Progenitor cell of endocrine pancreas (in vitro differentiated cells): ENCODE data around the gene OSBPL8. TPM values are rescaled to one million over a fixed set of nuclear protein-coding genes. Genes with fewer than 3 reads are reported as not detected.

ENCODE experiments used
- DNase-seq: peaks from one replicate; pipeline ENCODE4 v3.0.0; 2021; ENCODE audit warnings: low spot score; ENCODE audit not compliant: unreplicated experiment
- H3K27ac Mint-ChIP-seq: 2 replicates; pipeline ENCODE4 v1.8.0; 2021; ENCODE audit warnings: mild to moderate bottlenecking, moderate library complexity, mixed read lengths
- H3K27me3 Mint-ChIP-seq: 2 replicates; pipeline ENCODE4 v1.8.0; 2021; ENCODE audit warnings: mixed read lengths
- H3K36me3 Mint-ChIP-seq: 2 replicates; pipeline ENCODE4 v1.8.0; 2022; ENCODE audit warnings: mixed read lengths; ENCODE audit not compliant: insufficient read depth
- H3K4me1 Mint-ChIP-seq: 2 replicates; pipeline ENCODE4 v1.8.0; 2021; ENCODE audit warnings: low read depth, mixed read lengths
- H3K4me3 Mint-ChIP-seq: 2 replicates; pipeline ENCODE4 v1.8.0; 2021; ENCODE audit warnings: low read depth, mild to moderate bottlenecking, moderate library complexity, mixed read lengths
- H3K9me3 Mint-ChIP-seq: 2 replicates; pipeline ENCODE4 v1.8.0; 2021; ENCODE audit warnings: low read depth, mixed read lengths
- CTCF ChIP-seq: fragments of 200-600 bp; sonication (generic); IDR thresholded peaks from one replicate; pipeline ENCODE4 v1.5.0; 2021; ENCODE audit warnings: antibody characterized with exemption, mild to moderate bottlenecking; ENCODE audit not compliant: unreplicated experiment
- total RNA-seq: library from RNA; stranded (reverse); gene quantifications from 2 replicates; pipeline ENCODE4 v1.2.1, GENCODE V29; 2021

Gene OSBPL8
- total RNA-seq, 1 donor from 2014 or later: 65.3 TPM

- no peaks in the 10 kb centered on the region for H3K9me3 Mint-ChIP-seq
- H3K4me3 Mint-ChIP-seq: no peak overlapping the region
- no peak overlapping the region for H3K27ac Mint-ChIP-seq
- no peak for TF ChIP-seq CTCF
- peaks cover 34% of the 10 kb centered on the region for H3K4me1 Mint-ChIP-seq
- no peaks in the 10 kb centered on the region for H3K36me3 Mint-ChIP-seq
- no peak for DNase-seq
- no peaks in the 10 kb centered on the region for H3K27me3 Mint-ChIP-seq
These were observed 14.8 kb downstream of the OSBPL8 start for GRCh38 chr12:76544601-76545261.

GRCh38 chr12:76543813-76544347 lies 15.7 kb downstream of the OSBPL8 start:
- H3K9me3 Mint-ChIP-seq: no peaks in the 10 kb centered on the region
- no peak for TF ChIP-seq CTCF
- peaks cover 28% of the 10 kb centered on the region for H3K4me1 Mint-ChIP-seq
- no peaks in the 10 kb centered on the region for H3K27me3 Mint-ChIP-seq
- H3K4me3 Mint-ChIP-seq: no peak overlapping the region
- H3K36me3 Mint-ChIP-seq: no peaks in the 10 kb centered on the region
- H3K27ac Mint-ChIP-seq: no peak overlapping the region
- no peak for DNase-seq

GRCh38 chr12:76542908-76543307 lies 16.7 kb downstream of the OSBPL8 start:
- TF ChIP-seq CTCF: no peak
- peaks cover 19% of the 10 kb centered on the region for H3K4me1 Mint-ChIP-seq
- no peaks in the 10 kb centered on the region for H3K27me3 Mint-ChIP-seq
- H3K27ac Mint-ChIP-seq: no peak overlapping the region
- no peaks in the 10 kb centered on the region for H3K36me3 Mint-ChIP-seq
- no peak for DNase-seq
- H3K9me3 Mint-ChIP-seq: no peaks in the 10 kb centered on the region
- H3K4me3 Mint-ChIP-seq: no peak overlapping the region

- no peak for DNase-seq
- Mint-ChIP-seq H3K36me3 (peaks cover 9% of the 10 kb centered on the region), H3K27ac (no peak overlapping the region), H3K9me3 (peaks cover 7% of the 10 kb centered on the region), H3K4me1 (peaks cover 4% of the 10 kb centered on the region), H3K27me3 (no peaks in the 10 kb centered on the region), H3K4me3 (no peak overlapping the region)
- TF ChIP-seq CTCF: no peak
These were observed 19.8 kb downstream of the OSBPL8 start for GRCh38 chr12:76539727-76540126.

- H3K9me3 Mint-ChIP-seq: peaks cover 7% of the 10 kb centered on the region
- H3K27me3 Mint-ChIP-seq: no peaks in the 10 kb centered on the region
- peaks cover 11% of the 10 kb centered on the region for H3K36me3 Mint-ChIP-seq
- no peak for DNase-seq
- H3K4me1 Mint-ChIP-seq: peaks cover 5% of the 10 kb centered on the region
- TF ChIP-seq CTCF: no peak
- H3K27ac Mint-ChIP-seq: no peak overlapping the region
- H3K4me3 Mint-ChIP-seq: no peak overlapping the region
These were observed 21.6 kb downstream of the OSBPL8 start for GRCh38 chr12:76537923-76538322.
